Kidney (tissue), 14 donors: ENCODE data around the gene CPEB3. TPM values are rescaled to one million over a fixed set of nuclear protein-coding genes. Genes with fewer than 3 reads are reported as not detected.
A peak's percentile ranks its signal among the peaks of the same experiment; 100 is the strongest.

Experiments used
- DNase-seq, 5 donors: peaks; one replicate each; pipeline ENCODE4 v3.0.0-alpha.2; 2013 to 2020
- FAIRE-seq: peaks from 2 replicates; lab custom pipeline; 2012; peaks lifted over from hg19 to GRCh38; lab: Jason Lieb, UNC
- H3K27ac ChIP-seq, 2 donors: one replicate each; pipeline ENCODE4 v1.7.0; 2013; ENCODE audit warnings: low read depth in 2 of 2, low read length in 2 of 2, inconsistent platforms in 1 of 2
- H3K27me3 ChIP-seq: one replicate; pipeline ENCODE4 v1.7.1; 2013; ENCODE audit warnings: low read length, inconsistent platforms; ENCODE audit not compliant: control insufficient read depth, insufficient read depth
- H3K36me3 ChIP-seq, 3 donors: one replicate each; pipeline versions ENCODE4 v1.7.0 to v1.7.1; 2013; ENCODE audit warnings: low read length in 3 of 3, control low read depth in 1 of 3, inconsistent platforms in 1 of 3; ENCODE audit not compliant: insufficient read depth in 3 of 3, control insufficient read depth in 2 of 3
- H3K4me1 ChIP-seq, 3 donors: one replicate each; pipeline versions ENCODE4 v1.7.0 to v1.7.1; 2013; ENCODE audit warnings: low read length in 3 of 3, inconsistent platforms in 1 of 3, low read depth in 1 of 3; ENCODE audit not compliant: control insufficient read depth in 2 of 3, insufficient read depth in 2 of 3
- H3K4me3 ChIP-seq, 3 donors: one replicate each; pipeline versions ENCODE4 v1.7.0 to v1.8.1; 2013; ENCODE audit warnings: low read length in 3 of 3, control low read depth in 1 of 3, inconsistent platforms in 1 of 3
- H3K9ac ChIP-seq, 3 donors: one replicate each; pipeline versions ENCODE4 v1.7.0 to v1.7.1; 2013; ENCODE audit warnings: low read length in 3 of 3, control low read depth in 1 of 3, inconsistent platforms in 1 of 3
- H3K9me3 ChIP-seq, 3 donors: one replicate each; pipeline versions ENCODE4 v1.7.0 to v1.7.1; 2013; ENCODE audit warnings: low read length in 3 of 3, control low read depth in 1 of 3, inconsistent platforms in 1 of 3; ENCODE audit not compliant: control insufficient read depth in 2 of 3, insufficient read depth in 1 of 3
- intact Hi-C: fragments of 100-400 bp; cut with DNase I; formaldehyde crosslinking; loops from one replicate; pipeline ENCODE4 v1.11.1; 2022
- polyA plus RNA-seq: library from polyadenylated mRNA; stranded (reverse); fragments of 350-450 nt; fragmentation: Illumina TruSeq; extraction: RNeasy Lipid Tissue Mini Kit (QIAGEN cat#74804); gene quantifications from one replicate; pipeline ENCODE4 v1.2.3, GENCODE V29; 2014; ENCODE audit warnings: low read depth, low replicate concordance; ENCODE audit not compliant: insufficient read depth
- total RNA-seq: library from RNA; stranded (reverse); fragmentation: NEBNext Ultra II Directional; extraction: Animal tissue kit (Norgen Biotek cat#: 25700); gene quantifications from one replicate; pipeline ENCODE4 v1.2.1, GENCODE V29; 2021
- TF ChIP-seq, protein P1 (sequence below): IDR thresholded peaks from 3 replicates; pipeline ENCODE4 v1.5.1; 2012; ENCODE audit warnings: mild to moderate bottlenecking, moderate library complexity, borderline replicate concordance; ENCODE audit not compliant: insufficient read depth; ENCODE audit errors: extremely low read depth
- donor health status: control.
- donor health status: control.
- donor health status: control.
- donor health status: control.
- donor health status: control.
- donor health status: DM: yes; HTN: yes; CAD: no.
- donor health status: Normal renal cell carcinoma (clear cell type).

Gene CPEB3
- total and polyA plus RNA-seq, 2 donors from 2014 or later, result 2.3 to 7.4 TPM

DNA sequence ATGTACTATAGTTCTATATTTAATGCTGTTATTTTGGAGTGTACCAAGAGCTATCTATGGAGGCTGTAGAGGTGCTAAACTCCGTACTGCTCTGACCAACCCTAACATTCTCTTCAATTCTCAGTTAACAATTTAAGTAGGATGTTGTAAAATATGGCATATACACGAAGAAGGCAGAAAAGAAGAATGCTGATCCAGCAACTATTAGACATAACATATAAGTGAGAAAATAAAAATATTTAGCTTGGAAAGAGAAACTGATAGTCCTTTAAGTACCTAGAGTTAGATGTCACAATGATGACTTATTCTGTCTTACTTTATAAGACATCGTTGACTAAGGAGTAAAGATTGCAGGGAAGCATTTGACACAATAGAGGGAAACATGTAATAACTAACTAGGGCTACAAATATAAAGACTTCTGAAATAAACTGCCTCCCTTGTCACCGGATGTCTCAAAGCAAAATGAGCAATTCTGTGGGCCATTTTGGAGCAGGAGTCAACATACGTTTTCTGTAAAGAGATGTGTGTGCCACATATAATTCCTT is 159.5 kb downstream of the CPEB3 start:
- no peak overlapping the region for H3K27ac ChIP-seq
- no peaks in the 10 kb centered on the region for H3K9me3 ChIP-seq
- no peak overlapping the region for H3K9ac ChIP-seq
- no peaks in the 10 kb centered on the region for H3K36me3 ChIP-seq
- H3K27me3 ChIP-seq, result no peaks in the 10 kb centered on the region
- H3K4me1 ChIP-seq, result peaks cover 0 to 2% (median 0%) of the 10 kb centered on the region in 3 donors
- no peak for DNase-seq
- no peak for FAIRE-seq
- H3K4me3 ChIP-seq, result no peak overlapping the region
- intact Hi-C loops, result no loop called here
- TF ChIP-seq, protein P1, sequence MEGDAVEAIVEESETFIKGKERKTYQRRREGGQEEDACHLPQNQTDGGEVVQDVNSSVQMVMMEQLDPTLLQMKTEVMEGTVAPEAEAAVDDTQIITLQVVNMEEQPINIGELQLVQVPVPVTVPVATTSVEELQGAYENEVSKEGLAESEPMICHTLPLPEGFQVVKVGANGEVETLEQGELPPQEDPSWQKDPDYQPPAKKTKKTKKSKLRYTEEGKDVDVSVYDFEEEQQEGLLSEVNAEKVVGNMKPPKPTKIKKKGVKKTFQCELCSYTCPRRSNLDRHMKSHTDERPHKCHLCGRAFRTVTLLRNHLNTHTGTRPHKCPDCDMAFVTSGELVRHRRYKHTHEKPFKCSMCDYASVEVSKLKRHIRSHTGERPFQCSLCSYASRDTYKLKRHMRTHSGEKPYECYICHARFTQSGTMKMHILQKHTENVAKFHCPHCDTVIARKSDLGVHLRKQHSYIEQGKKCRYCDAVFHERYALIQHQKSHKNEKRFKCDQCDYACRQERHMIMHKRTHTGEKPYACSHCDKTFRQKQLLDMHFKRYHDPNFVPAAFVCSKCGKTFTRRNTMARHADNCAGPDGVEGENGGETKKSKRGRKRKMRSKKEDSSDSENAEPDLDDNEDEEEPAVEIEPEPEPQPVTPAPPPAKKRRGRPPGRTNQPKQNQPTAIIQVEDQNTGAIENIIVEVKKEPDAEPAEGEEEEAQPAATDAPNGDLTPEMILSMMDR, result no peak

- H3K27ac ChIP-seq, result no peak overlapping the region
- no peak overlapping the region for H3K9ac ChIP-seq
- no peak overlapping the region for H3K4me3 ChIP-seq
- H3K36me3 ChIP-seq, result no peaks in the 10 kb centered on the region
- H3K27me3 ChIP-seq, result no peaks in the 10 kb centered on the region
- no peaks in the 10 kb centered on the region for H3K9me3 ChIP-seq
- peaks cover 0 to 8% (median 4%) of the 10 kb centered on the region in 3 donors for H3K4me1 ChIP-seq
- intact Hi-C loops, result no loop called here
- TF ChIP-seq, protein P1, result no peak
- no peak for DNase-seq
- no peak for FAIRE-seq
These were observed 160.1 kb downstream of the CPEB3 start for GRCh38 chr10:92130622-92131274.

DNA sequence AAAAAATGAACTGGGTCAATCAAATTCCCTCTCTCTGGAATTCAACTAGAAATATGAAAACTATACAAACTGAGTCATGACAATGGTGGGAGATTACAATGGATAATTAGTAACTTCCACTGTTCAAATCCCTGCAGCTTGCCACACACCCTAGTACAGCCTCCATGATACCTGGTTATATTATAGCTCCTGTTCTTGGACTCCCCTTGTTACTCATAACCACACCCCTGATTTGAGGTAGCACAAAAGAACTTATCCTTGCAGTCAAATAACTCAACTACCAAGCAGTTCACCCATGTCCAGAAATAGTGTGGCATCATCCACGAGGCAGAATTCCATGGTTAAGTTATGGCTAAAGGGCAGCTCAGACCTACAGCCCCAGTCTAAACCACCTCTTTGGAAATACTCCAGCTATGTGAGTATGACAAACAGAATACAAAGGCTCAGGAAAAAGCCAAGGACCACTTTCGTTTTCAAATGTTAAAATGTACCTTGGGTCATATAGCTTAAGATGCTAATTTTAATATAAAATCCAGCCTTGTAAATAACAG is 164.7 kb downstream of the CPEB3 start:
- H3K4me3 ChIP-seq, result no peak overlapping the region
- intact Hi-C loops, result no loop called here
- no peak for DNase-seq
- no peak for FAIRE-seq
- no peaks in the 10 kb centered on the region for H3K36me3 ChIP-seq
- H3K9me3 ChIP-seq, result no peaks in the 10 kb centered on the region
- no peak overlapping the region for H3K9ac ChIP-seq
- H3K4me1 ChIP-seq, result peaks cover 6 to 48% (median 40%) of the 10 kb centered on the region in 3 donors
- H3K27me3 ChIP-seq, result no peaks in the 10 kb centered on the region
- TF ChIP-seq, protein P1, result no peak
- peak overlapping the region in 1 of 2 donors; percentile 82 for H3K27ac ChIP-seq
